ELF-1 (cell line): Measurements from ENCODE around the gene MKI67.
"Not testable (repeated sequence)": the region's sequence is repeated elsewhere in the genome, so short reads cannot be mapped to it uniquely, and the experiment has no call there.

Experiments
- DNase-seq: peaks from one replicate; pipeline ENCODE4 v3.0.0-alpha.2; 2016; ENCODE audit warnings: low read depth, low spot score

Gene MKI67, protein sequence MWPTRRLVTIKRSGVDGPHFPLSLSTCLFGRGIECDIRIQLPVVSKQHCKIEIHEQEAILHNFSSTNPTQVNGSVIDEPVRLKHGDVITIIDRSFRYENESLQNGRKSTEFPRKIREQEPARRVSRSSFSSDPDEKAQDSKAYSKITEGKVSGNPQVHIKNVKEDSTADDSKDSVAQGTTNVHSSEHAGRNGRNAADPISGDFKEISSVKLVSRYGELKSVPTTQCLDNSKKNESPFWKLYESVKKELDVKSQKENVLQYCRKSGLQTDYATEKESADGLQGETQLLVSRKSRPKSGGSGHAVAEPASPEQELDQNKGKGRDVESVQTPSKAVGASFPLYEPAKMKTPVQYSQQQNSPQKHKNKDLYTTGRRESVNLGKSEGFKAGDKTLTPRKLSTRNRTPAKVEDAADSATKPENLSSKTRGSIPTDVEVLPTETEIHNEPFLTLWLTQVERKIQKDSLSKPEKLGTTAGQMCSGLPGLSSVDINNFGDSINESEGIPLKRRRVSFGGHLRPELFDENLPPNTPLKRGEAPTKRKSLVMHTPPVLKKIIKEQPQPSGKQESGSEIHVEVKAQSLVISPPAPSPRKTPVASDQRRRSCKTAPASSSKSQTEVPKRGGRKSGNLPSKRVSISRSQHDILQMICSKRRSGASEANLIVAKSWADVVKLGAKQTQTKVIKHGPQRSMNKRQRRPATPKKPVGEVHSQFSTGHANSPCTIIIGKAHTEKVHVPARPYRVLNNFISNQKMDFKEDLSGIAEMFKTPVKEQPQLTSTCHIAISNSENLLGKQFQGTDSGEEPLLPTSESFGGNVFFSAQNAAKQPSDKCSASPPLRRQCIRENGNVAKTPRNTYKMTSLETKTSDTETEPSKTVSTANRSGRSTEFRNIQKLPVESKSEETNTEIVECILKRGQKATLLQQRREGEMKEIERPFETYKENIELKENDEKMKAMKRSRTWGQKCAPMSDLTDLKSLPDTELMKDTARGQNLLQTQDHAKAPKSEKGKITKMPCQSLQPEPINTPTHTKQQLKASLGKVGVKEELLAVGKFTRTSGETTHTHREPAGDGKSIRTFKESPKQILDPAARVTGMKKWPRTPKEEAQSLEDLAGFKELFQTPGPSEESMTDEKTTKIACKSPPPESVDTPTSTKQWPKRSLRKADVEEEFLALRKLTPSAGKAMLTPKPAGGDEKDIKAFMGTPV (N-terminal part only)

GRCh38 chr10:128125944-128126764 lies at the start of gene MKI67:
Gene MKI67, minus strand, starts transcription at chr10:128126423. Its CDS starts 756 bp downstream, at chr10:128125667.
- DNase-seq, result peak; percentile 86

DNA sequence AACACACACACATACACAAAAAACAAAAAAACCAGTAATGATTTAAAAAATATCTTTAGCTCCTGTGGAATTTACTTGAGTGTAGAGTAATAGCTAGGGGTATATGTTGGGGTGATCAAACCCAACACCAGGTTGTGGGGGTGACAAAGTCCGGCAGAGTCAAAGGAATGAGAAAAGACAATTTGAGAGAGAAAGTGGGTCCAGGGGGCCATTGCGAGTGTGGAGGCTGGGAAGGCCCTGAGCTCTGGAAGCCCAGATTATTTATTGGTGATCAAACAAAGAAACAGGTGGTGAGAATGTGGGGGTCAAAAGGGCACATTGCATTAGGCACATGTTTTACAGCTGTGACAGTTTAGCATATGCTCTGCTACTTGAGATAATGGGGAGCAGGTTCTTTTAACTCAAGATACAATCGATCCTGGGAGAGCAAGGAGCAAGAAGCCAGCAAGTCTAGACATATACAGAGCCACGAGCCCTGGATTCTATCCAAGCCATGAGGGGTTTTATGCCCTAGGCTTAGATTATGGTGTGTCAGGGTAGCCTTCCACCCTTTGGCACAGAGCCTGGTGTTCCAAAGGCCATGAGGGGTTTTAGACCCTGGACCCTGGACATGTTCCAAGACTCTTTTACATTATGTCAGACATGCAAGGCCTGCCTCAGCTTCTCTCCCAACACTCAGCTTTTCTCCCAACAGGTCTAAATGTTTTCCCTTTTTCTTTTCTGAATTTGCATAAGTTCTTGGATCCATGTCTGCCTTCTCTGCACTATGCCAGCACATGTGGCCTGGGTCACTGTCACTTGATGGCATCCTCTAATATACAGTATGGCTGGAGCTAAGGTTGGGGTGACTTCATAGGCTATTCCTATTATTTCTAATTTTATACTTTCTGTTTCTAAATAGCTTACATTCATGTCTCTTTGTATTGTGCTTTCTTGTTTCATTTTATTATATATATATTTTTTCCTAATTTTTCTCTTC lies 48.6 kb upstream of the MKI67 start:
- DNase-seq, result no peak

- DNase-seq, result no peak
These were observed 47.2 kb upstream of the MKI67 start for GRCh38 chr10:128173386-128173785.

GRCh38 chr10:128172756-128173155 lies 46.5 kb upstream of the MKI67 start:
- DNase-seq, result no peak

DNA sequence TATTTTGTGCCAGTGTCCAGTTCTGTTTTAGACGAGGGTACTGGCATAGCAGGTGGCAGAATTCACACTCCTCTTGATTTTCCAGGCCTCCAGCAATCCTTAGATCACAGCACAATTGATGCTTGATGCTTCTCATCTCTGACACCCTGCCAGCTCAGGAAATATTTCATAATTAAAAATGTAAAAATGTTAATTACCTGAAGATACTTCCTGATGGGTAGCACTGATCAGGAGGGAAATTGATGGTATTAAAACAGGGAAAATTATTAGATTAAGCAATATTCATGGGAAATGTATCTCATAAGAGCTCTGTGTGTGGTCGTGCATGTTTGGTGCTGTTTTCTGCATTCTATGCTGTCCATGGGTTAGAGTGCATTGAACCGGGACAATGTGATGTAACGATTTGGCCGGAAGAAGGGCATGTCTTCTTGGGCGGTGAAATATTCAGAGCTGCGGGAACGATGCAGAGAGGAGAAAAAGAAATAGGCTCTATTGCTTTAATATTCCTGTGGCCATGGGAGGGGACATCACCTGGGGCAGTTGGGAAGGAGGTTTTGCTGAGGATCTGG lies 43.7 kb upstream of the MKI67 start:
- DNase-seq, result no peak

- no peak for DNase-seq
These were observed 41.8 kb upstream of the MKI67 start for GRCh38 chr10:128167926-128168520.

DNA sequence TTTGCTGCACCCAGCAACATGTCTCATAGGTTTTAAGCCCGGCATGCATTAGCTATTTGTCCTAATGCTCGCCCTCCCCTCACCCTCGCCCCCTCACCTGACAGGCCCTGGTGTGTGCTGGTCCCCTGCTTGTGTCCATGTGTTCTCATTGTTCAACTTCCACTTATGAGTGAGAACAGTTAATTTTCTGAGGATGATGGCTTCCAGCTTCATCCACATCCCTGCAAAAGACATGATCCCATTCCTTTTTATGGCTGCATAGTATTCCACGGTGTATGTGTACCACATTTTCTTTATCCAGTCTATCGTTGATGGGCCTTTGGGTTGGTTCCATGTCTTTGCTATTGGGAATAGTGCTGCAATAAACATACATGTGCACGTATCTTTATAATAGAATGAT lies 40.9 kb upstream of the MKI67 start:
- DNase-seq, result not testable (repeated sequence)

- no peak for DNase-seq
These were observed 39.9 kb upstream of the MKI67 start for GRCh38 chr10:128166151-128166550.

GRCh38 chr10:128165536-128165935 lies 39.3 kb upstream of the MKI67 start:
- peak; percentile 94 for DNase-seq

DNA sequence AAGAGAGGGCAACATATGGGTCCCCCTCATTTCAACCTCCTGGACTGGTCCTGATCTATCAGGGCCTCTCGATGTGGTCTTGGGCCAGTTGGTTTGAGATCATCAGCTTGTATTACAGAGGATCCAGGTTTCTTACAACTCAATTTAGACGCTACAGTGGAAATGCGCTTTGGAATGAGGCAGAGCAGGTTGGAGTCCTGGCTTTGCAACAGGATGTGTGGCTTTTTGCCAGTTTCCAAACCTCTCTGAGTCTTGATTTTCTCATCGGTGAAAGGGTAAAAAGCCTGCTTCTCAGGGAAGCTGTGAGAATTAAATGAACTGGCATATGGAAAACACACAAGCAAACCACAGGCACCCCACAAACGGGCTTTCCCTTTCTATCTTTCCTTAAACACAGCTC lies 37.5 kb upstream of the MKI67 start:
- no peak for DNase-seq

GRCh38 chr10:128161031-128161430 lies 34.8 kb upstream of the MKI67 start:
- no peak for DNase-seq

DNA sequence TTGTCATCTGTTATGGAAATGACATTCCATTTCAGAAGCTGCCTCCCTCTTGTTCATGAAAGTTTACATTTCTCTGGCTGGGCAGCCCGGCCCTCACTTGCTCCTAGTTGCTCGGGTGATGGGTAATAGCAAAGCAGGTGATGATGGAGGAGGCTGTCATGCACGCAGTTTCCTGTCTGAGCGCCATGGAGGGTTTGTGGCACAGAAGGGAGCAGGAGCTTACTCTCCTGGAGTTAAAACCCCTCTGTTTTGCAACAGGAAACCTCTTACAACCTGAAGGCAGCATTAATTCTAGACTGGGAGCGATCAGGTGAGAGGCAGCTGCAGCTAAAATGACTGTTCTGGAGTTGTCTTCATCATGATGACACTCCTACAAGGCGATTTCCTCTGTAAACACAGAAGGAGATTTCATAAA lies 34.1 kb upstream of the MKI67 start:
- no peak for DNase-seq

DNA sequence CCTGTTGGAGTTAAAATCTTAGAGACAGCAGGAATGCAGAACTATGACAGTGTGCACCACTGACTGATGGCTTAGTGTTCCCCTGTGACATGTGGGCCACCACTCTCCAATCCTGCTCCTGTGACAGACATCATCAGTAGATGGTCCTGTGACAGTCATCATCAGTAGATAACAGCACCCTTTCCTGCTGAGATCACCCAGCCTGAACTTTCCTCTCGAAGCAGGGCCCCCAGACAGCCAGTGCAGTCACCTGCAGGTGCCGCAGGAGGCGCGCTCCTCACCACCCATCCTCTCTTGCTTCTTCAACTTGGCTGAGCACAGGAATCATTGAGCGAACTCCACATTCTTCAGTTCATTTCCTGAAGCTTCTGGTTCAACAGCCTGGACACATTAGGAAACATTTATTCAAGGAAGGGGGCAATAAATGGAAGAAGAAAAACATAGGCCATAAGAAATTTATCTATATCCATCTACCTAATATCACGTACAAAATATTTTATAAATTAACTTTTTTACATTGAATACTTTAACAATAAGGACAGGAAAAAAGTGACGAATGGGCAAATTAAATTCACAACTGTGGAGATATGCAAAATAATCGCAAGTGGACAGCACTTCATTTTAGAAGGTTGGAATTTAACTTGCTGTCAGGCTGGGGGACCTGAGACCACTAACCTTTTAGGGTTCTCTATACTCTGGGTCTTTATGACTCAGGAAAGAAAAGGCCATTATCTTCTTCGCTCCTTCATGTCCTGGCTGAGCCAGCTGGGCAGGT lies 32.0 kb upstream of the MKI67 start:
- DNase-seq, result no peak

DNA sequence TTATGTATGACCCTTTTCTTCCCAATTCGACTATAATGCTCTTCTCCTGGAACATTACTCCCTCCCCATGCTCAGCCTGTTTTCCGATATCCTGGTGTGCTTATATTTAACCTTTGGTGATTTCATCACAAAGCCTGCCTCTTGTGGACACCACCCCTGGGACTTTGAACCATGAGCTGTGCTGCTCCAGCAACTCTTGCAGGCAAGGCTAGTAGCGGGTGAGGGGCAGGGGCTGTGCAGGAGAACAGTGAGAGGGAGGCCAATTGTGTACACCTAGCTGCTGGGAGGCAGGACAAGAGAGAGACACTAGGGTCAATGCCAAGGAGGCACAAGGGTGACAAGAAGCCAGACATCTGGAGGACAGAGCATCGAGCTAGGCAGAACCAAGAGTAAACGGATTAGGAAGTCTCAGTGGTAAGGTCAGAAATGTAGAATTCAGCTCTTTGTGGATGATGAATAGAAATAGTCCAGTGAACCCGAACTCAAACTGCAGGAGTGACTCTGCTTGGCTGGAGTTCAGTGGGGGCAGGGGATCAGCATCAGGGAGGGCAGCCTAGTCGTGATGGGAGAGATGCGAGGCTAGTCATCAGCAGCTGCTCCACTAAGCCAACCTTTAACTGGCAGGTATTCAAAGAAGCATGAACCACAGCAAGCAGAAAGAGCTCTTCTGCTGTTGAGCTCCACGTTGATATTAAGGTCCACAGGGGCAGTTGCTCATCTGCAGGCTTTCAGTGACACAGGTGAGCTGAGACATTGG lies 31.0 kb upstream of the MKI67 start:
- no peak for DNase-seq

GRCh38 chr10:128152741-128153580 lies 26.7 kb upstream of the MKI67 start:
- peak; percentile 93 for DNase-seq

DNA sequence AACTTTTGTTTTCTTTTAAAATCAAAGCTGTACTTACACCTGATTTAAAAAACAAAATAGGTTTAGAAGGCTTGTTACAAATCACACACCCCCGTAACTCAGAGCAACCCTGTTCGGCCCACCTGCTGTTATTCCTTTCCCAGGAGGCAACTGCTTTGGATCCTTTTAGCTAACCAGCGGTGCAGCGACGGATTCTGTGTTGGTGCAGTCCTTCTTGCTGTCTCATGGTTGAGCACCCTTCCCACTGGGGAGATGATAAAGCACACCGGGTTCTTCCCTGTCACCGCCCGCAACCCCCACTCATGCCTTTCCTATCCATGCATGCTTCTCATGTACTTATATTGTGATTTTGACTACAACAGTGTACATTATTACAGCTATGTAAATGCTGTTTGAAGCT lies 24.8 kb upstream of the MKI67 start:
- peak; percentile 38 for DNase-seq

- no peak for DNase-seq
These were observed 24.3 kb upstream of the MKI67 start for GRCh38 chr10:128150561-128150960.
